C4-2B (cell line): Measurements from ENCODE around the gene RCAN1.

Experiments used
- ZFX ChIP-seq: fragments of 450-650 bp; IDR thresholded peaks from 2 replicates; pipeline ENCODE4 v1.6.1; 2017
- TF ChIP-seq, protein P1 (sequence below): fragments of 450-650 bp; conservative IDR thresholded peaks from 2 replicates; pipeline ENCODE4 v1.5.1; 2017; ENCODE audit warnings: mild to moderate bottlenecking

DNA sequence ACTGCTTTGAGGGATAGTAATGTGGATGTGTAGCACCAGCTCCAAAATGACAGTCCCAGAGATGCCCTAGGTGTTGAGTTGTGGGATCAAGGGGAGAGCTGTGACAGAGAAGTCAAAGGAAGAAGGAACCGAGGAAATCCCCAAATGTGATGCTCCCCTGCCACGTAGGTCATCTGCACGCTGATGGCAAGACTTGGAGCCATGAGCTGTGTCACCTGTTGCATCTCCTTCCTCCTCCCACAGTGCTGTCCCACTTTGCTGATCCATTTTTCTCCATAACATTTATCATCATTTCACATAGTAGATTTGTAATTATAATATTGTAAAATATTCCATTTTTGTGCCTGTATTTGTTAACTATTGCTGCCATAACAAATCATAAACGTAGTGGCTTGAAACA, 17.6 kb upstream of the RCAN1 start:
- TF ChIP-seq, protein P1, sequence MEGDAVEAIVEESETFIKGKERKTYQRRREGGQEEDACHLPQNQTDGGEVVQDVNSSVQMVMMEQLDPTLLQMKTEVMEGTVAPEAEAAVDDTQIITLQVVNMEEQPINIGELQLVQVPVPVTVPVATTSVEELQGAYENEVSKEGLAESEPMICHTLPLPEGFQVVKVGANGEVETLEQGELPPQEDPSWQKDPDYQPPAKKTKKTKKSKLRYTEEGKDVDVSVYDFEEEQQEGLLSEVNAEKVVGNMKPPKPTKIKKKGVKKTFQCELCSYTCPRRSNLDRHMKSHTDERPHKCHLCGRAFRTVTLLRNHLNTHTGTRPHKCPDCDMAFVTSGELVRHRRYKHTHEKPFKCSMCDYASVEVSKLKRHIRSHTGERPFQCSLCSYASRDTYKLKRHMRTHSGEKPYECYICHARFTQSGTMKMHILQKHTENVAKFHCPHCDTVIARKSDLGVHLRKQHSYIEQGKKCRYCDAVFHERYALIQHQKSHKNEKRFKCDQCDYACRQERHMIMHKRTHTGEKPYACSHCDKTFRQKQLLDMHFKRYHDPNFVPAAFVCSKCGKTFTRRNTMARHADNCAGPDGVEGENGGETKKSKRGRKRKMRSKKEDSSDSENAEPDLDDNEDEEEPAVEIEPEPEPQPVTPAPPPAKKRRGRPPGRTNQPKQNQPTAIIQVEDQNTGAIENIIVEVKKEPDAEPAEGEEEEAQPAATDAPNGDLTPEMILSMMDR: no peak
- no peak for TF ChIP-seq ZFX
